GM12875 (cell line): ENCODE measurements around the gene FMN2.

Source experiments
- H3K4me3 ChIP-seq: one replicate; pipeline ENCODE4 v1.5.1; 2011; ENCODE audit warnings: low read depth, low read length, control low read depth
- CTCF ChIP-seq: IDR thresholded peaks from 2 replicates; pipeline ENCODE4 v1.5.1; 2011; ENCODE audit warnings: low read depth, mild to moderate bottlenecking, control low read depth, inconsistent platforms, low read length, moderate library complexity, borderline replicate concordance; ENCODE audit not compliant: insufficient read depth

Gene FMN2

DNA sequence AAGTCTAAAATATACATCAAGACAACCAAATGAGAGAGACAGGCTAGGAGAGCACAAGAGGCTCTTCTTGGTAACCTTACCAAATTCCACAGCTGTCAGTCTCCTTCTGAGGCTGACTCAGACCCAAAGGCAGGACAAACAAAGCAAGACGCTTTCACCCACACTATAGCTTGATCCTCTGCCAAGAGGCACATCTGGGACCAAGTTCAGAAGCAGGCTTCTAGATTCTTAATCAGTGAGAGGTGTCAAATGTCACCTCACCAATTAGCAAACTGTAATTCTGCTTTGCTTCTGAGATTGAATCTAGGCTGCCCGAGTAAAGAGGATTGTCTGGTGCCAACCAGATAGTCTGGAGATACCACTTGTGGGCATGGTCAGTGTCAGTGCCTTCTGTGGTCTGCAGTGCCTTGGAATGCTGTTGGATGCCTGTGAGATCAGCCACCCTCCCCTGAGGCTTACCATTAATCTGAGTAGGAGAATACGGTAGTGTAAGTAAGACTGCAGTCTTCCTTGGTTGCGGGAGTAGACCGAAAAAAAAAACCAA is 151.0 kb downstream of the FMN2 start:
- no peak overlapping the region for H3K4me3 ChIP-seq
- TF ChIP-seq CTCF: no peak

DNA sequence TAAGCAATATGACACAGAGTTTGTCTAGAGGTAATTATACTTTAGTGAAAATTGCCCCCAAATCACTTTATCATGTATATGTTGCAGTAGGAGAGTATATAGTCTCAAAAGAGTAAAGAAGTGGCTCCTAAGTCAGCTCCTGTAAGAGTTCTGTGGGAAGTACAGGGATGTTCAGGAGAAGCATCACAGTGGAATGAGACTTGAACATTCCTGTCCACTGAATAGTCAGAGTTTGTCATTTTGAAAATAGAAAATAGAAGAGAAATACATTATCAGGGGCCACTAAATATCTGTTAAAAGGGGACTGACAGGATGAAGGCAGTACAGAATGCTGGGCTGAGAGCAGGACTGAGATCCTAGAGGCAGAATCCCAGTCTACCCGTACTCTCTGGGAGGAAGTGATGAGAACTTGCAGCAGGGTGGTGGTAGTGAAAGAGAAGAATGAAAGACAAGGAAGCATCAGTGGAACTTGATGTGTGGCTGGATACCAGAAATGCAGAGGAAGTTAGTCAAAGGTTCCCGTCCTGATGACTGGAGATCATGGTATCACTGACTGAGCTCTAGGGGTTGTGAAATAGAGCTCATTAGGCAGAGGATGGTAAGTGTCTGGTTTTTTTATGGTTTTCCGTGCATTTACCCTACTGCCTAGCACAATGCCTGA is 153.4 kb downstream of the FMN2 start:
- no peak overlapping the region for H3K4me3 ChIP-seq
- TF ChIP-seq CTCF: no peak

GRCh38 chr1:240245629-240246020 is 153.9 kb downstream of the FMN2 start:
- no peak overlapping the region for H3K4me3 ChIP-seq
- no peak for TF ChIP-seq CTCF

DNA sequence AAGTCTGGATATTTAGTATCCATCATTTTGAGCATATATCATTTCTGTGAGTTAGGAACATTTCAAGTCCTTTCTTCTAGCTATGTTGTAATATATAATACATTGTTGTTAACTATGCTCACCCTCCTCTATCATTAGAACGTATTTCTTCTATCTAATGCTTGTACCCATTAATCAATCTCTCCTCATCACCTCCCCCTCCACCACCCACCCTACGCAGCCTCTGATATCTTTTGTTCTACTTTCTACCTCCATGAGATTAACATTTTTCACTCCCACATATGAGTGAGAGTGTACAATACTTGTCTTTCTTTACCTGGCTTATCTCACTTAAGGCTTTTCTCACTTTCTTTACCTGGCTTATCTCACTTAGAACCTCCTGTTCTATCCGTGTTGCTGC is 156.2 kb downstream of the FMN2 start:
- no peak overlapping the region for H3K4me3 ChIP-seq
- TF ChIP-seq CTCF: no peak

DNA sequence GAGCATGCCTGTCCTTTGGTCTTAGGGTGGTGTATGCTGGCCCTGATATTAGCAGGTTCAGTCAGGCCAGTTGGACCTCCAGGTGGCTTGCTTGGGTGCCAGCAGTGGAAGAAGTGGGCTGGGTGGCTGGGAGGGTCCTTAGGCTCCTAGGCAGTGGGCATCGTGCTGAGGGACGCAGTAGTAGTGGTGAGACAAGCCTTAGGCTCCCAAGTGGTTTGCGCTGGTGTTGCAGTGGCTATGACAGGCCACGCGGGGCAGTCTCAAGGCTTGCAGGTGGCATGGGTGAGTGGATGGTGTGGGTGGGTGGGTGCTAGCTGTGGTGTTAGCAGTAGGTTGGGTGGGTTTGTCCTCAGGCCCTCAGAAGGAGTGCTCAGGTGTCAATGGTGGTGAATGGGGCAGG is 162.3 kb downstream of the FMN2 start:
- TF ChIP-seq CTCF: no peak
- H3K4me3 ChIP-seq: no peak overlapping the region

DNA sequence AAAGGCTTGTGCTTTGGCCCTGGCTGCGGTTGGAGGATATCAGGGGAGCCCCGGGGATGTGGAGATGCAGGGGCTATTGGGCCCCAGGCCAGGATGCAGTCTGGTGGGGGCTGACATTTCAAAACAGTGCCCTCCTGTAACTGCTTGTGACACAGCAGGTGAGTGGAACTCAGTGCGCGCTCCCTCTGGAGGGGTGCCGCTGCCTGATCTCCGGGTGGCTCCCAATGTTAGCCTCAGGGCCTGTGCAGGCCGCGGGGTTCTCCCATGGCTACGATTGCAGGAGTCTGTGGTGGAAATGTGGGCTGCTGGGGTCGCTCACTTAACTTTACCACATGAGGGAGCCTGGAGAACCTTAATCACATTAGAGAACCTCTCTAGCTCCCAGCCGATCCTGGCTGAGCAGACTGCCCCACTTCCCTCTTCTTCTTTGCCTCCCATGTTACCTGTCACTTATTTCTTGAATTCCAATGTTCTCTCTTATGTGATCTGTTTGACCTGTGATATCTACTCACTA is 163.2 kb downstream of the FMN2 start:
- no peak for TF ChIP-seq CTCF
- H3K4me3 ChIP-seq: no peak overlapping the region

- no peak overlapping the region for H3K4me3 ChIP-seq
- TF ChIP-seq CTCF: no peak
These were observed 164.2 kb downstream of the FMN2 start for GRCh38 chr1:240255922-240256321.
